ENCODE results near the gene RNF144B.
"Not testable (repeated sequence)": the region's sequence is repeated elsewhere in the genome, so short reads cannot be mapped to it uniquely, and the experiment has no call there.

RNF144B gene

GRCh38 chr6:18405477-18406293 is 18.5 kb downstream of the RNF144B start:
- in situ Hi-C loops (cut with HindIII; ENCODE audit: low sequenced_read_pairs) = no loop called here

GRCh38 chr6:18406955-18407749 is 20.0 kb downstream of the RNF144B start:
- in situ Hi-C loops (cut with HindIII; ENCODE audit: low sequenced_read_pairs) = no loop called here

- in situ Hi-C loops (cut with HindIII; ENCODE audit: low sequenced_read_pairs) = not testable (repeated sequence)
Measured at GRCh38 chr6:18409602-18410001, 22.5 kb downstream of the RNF144B start.

GRCh38 chr6:18410412-18410811 is 23.3 kb downstream of the RNF144B start:
- in situ Hi-C loops (cut with HindIII; ENCODE audit: low sequenced_read_pairs) = no loop called here

GRCh38 chr6:18412068-18412467 is 24.9 kb downstream of the RNF144B start:
- in situ Hi-C loops (cut with HindIII; ENCODE audit: low sequenced_read_pairs) = no loop called here

- in situ Hi-C loops (cut with HindIII; ENCODE audit: low sequenced_read_pairs) = no loop called here
Measured at GRCh38 chr6:18412644-18413043, 25.5 kb downstream of the RNF144B start.

GRCh38 chr6:18413381-18413780 is 26.2 kb downstream of the RNF144B start:
- in situ Hi-C loops (cut with HindIII; ENCODE audit: low sequenced_read_pairs) = no loop called here

- in situ Hi-C loops (cut with HindIII; ENCODE audit: low sequenced_read_pairs) = no loop called here
Measured at GRCh38 chr6:18414116-18414515, 27.0 kb downstream of the RNF144B start.

GRCh38 chr6:18415207-18415606 is 28.1 kb downstream of the RNF144B start:
- in situ Hi-C loops (cut with HindIII; ENCODE audit: low sequenced_read_pairs) = no loop called here

- in situ Hi-C loops (cut with HindIII; ENCODE audit: low sequenced_read_pairs) = no loop called here
Measured at GRCh38 chr6:18415671-18416340, 28.7 kb downstream of the RNF144B start.

- in situ Hi-C loops (cut with HindIII; ENCODE audit: low sequenced_read_pairs) = no loop called here
Measured at GRCh38 chr6:18416341-18416679, 29.2 kb downstream of the RNF144B start.

- in situ Hi-C loops (cut with HindIII; ENCODE audit: low sequenced_read_pairs) = no loop called here
Measured at GRCh38 chr6:18420328-18420727, 33.2 kb downstream of the RNF144B start.

- in situ Hi-C loops (cut with HindIII; ENCODE audit: low sequenced_read_pairs) = no loop called here
Measured at GRCh38 chr6:18422136-18422535, 35.0 kb downstream of the RNF144B start.

GRCh38 chr6:18423426-18423825 is 36.3 kb downstream of the RNF144B start:
- in situ Hi-C loops (cut with HindIII; ENCODE audit: low sequenced_read_pairs) = no loop called here

- in situ Hi-C loops (cut with HindIII; ENCODE audit: low sequenced_read_pairs) = no loop called here
Measured at GRCh38 chr6:18424201-18424600, 37.1 kb downstream of the RNF144B start.

- in situ Hi-C loops (cut with HindIII; ENCODE audit: low sequenced_read_pairs) = no loop called here
Measured at GRCh38 chr6:18425218-18425617, 38.1 kb downstream of the RNF144B start.

- in situ Hi-C loops (cut with HindIII; ENCODE audit: low sequenced_read_pairs) = no loop called here
Measured at GRCh38 chr6:18427296-18427695, 40.1 kb downstream of the RNF144B start.

- in situ Hi-C loops (cut with HindIII; ENCODE audit: low sequenced_read_pairs) = no loop called here
Measured at GRCh38 chr6:18429655-18430297, 42.6 kb downstream of the RNF144B start.

GRCh38 chr6:18431581-18431980 is 44.4 kb downstream of the RNF144B start:
- in situ Hi-C loops (cut with HindIII; ENCODE audit: low sequenced_read_pairs) = no loop called here

GRCh38 chr6:18432180-18432579 is 45.0 kb downstream of the RNF144B start:
- in situ Hi-C loops (cut with HindIII; ENCODE audit: low sequenced_read_pairs) = no loop called here

- in situ Hi-C loops (cut with HindIII; ENCODE audit: low sequenced_read_pairs) = no loop called here
Measured at GRCh38 chr6:18432619-18433018, 45.5 kb downstream of the RNF144B start.

All from DLD1 (cell line).